ENCODE measurements around the gene PHYKPL.
"Not testable (repeated sequence)": the region's sequence is repeated elsewhere in the genome, so short reads cannot be mapped to it uniquely, and the experiment has no call there.

Gene PHYKPL

GRCh38 chr5:178205749-178206047, 26.9 kb downstream of the PHYKPL start:
- DNase-seq, result no peak

DNA sequence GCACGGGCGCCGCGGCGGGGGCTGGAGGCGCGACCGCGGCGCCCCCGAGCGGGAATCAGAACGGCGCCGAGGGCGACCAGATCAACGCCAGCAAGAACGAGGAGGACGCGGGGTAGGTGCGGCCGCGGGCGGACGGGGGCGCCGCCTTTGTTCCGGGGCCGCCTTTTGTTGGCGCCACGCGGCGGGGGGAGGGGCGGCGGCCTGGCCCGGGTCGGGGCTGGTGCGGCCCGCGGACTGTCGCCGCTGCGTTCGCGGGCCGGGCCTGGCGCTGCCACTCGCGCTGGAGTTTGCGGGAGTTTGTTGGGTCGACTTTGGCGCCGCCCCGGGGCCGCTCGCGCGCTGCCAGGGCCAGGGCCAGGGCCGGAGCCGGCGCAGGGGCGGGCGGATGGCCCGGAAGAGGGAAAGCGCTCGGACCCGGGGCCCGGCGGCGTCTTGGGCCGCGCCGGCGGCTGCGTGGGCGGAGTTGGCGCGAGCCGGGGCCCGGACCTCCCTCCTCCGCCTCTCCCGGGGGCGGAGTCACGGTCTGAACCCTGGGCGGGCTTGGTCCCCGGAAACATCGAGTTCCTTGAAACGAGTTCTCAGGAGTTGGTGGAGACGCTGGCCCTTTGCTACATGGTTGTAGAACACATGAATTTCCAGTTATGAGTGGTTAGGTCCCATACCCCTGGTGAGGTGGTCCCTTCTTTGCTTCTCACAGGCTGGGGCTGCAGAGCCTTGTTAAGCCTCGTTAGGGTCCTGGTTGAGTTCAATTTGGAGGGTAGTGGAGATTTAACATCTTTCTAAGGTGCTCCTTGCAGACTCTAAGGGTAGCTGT, 27.5 kb downstream of the PHYKPL start:
- peak; percentile 74 for DNase-seq

DNA sequence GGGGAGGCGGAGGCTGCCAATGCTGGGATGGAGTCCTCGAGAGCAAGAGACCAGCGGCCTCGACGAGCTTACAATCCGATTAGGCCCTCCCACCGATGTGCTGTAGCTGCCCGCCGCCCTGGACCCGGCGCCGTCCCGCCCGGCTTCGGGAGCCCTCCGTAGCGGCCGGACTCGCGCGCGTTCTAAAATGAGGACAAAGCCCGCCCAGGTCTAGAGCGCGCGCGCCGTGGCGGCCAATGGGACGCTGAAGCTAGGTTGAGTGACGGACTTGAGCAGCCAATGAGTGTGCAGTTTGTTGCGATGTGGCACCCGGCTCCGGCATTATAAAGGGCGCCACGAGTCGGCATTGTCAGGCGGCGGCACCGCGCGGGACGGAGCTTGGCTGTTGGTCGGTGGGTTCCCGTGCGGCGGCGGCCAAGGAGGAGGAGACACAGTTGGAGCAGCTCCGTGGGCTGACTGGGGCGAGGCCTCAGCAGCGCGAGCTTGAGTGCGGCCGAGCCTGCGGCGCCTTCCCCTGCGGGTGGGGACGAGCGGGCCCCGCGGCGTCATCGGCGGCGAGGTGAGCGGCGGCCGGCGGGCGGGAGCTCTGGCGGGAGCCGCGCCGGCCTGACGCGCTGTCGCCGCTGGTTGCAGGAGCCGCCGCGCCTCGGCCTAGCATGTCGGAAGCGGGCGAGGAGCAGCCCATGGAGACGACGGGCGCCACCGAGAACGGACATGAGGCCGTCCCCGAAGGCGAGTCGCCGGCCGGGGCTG, 28.2 kb downstream of the PHYKPL start, which contains the start of gene HNRNPAB:
HNRNPAB (plus strand) TSS at position 352 of the 753 bp plus-strand sequence; CDS start at position 657, 305 bp downstream.
- peak; percentile 96 for DNase-seq

- DNase-seq, result no peak
Observed at GRCh38 chr5:178203670-178204181, 28.9 kb downstream of the PHYKPL start.

GRCh38 chr5:178202541-178202940, 30.1 kb downstream of the PHYKPL start:
- DNase-seq, result no peak

GRCh38 chr5:178201927-178202235, 30.7 kb downstream of the PHYKPL start:
- DNase-seq, result no peak

DNA sequence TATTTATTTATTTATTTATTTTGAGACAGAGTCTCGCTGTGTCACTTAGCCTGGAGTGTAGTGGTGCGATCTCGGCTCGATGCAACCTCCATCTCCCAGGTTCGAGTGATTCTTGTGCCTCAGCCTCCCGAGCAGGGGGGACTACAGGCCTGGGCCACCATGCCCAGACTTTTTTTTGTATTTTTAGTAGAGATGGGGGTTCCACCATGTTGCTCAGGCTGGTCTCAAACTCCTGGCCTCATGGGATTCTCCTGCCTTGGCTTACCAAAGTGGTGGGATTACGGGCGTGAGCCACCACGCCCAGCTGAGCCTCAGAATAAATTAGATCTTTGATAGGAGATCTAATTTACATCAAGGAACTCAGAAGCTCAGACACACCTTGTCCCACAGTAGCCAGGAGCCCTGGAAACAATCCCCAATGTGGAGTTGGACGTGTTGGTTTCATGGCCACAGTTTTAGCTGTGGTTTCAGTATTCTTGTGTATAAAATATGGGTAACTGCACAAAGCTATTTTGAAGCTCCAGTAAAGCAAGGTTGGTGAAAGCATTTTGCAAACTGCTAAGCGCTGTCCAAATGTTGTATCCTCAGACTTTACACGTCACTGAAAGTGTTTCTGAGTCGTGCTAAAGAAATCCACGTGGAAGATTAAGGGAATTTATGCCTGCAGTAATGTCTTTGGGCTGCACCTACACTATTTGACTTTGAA, 31.2 kb downstream of the PHYKPL start:
- peak; percentile 30 for DNase-seq

GRCh38 chr5:178199581-178200434, 32.8 kb downstream of the PHYKPL start:
- no peak for DNase-seq

GRCh38 chr5:178198706-178199105, 33.9 kb downstream of the PHYKPL start:
- DNase-seq, result no peak

DNA sequence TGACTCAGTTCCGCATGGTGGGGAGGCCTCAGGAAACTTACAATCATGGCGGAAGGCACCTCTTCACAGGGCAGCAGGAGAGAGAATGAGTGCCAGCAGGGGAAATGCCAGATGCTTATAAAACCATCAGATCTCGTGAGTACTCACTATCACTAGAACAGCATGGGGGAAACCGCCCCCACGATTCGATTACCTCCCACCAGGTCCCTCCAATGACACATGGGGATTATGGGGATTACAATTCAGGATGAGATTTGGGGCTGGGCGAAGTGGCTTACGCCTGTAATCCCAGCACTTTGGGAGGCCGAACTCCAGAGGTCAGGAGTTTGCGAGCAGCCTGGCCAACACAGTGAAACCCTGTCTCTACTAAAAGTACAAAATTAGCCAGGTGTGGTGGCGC, 34.5 kb downstream of the PHYKPL start:
- DNase-seq, result not testable (repeated sequence)

- no peak for DNase-seq
Observed at GRCh38 chr5:178196986-178197385, 35.6 kb downstream of the PHYKPL start.

DNA sequence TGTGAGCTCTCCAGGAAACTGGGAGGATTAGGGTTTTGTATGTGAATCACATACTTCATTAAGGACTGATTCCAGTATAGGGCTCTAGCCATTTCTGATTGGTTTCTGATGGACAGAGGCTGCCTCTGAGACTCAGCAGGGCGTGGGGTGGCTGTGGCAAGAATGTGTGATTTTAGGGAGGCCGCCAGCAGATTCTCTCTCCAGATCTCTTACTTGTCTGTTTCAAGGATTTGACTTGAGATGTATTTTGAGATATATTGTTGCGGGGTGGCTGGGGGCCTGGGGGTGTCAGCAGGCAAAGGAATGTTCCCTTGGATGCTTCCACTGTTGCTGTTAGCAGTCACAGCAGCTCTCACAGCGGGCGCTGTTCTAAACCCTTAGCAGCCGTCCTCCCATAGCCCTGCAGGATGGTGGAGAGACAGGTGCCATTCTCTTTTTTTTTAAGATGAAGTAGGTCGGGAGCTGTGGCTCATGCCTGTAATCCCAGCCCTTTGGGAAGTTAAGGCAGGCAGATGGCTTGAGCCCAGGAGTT, 36.3 kb downstream of the PHYKPL start:
- no peak for DNase-seq

- DNase-seq, result no peak
Observed at GRCh38 chr5:178194026-178194425, 38.6 kb downstream of the PHYKPL start.

GRCh38 chr5:178193251-178193809, 39.3 kb downstream of the PHYKPL start:
- DNase-seq, result no peak

GRCh38 chr5:178192787-178193186, 39.8 kb downstream of the PHYKPL start:
- no peak for DNase-seq

DNA sequence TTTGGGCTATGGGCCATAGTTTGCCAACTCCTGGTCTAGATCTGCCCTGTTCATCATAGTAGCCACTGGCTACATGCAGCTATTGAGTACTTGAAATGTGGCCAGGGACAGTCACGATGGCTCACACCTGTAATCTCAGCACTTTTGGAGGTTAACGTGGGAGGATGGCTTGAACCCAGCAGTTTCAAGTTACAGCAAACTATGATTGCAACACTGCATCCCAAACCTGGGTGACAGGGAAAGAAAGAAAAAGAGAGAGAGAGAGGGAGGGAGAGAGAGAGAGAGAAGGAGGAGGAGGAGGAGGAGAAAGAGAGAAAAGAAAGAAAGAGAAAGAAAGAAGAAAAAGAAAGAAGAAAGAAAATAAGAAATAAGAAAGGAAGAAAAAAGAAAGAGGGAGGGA, 40.4 kb downstream of the PHYKPL start:
- no peak for DNase-seq

DNA sequence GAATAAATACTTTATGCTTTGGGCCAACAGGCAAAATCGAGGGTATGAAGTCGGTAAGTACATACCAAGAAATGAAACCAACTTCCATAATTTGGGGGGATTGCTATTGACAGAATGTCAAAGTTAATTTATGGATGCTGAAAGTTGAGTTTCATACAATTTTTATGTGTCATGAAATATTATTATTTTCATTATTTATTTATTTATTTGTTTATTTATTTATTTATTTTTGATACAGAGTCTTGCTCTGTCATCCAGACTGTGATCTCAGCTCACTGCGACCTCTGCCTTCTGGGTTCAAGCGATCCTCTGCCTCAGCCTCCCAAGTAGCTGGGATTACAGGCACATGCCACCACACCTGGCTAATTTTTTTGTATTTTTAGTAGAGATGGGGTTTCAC, 40.9 kb downstream of the PHYKPL start:
- no peak for DNase-seq

DNA sequence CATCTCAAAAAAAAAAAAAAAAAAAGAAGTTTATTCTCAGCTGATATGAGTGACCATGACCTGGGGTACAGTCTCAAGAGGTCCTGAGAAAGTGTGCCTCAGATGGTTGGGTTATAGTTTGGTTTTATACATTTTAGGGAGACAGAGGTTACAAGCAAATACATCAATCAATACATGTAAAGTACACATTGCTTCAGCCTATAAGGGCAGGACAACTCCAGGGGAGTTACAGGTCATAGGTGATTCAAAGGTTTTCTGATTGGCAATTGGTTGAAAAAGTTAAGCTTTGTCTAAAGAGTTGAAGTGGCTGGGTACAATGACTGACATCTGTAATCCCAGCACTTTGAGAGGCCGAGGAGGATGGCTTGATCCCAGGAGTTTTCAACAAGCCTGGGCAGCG, 43.2 kb downstream of the PHYKPL start:
- no peak for DNase-seq

GRCh38 chr5:178187014-178187413, 45.6 kb downstream of the PHYKPL start, which contains the start of gene GMCL2:
TSS of gene GMCL2 (minus strand) at chr5:178187371. CDS start at chr5:178187299, 72 bp downstream.
- DNase-seq, result no peak

- peak; percentile 73 for DNase-seq
Observed at GRCh38 chr5:178186427-178186826, 46.2 kb downstream of the PHYKPL start.

DNA sequence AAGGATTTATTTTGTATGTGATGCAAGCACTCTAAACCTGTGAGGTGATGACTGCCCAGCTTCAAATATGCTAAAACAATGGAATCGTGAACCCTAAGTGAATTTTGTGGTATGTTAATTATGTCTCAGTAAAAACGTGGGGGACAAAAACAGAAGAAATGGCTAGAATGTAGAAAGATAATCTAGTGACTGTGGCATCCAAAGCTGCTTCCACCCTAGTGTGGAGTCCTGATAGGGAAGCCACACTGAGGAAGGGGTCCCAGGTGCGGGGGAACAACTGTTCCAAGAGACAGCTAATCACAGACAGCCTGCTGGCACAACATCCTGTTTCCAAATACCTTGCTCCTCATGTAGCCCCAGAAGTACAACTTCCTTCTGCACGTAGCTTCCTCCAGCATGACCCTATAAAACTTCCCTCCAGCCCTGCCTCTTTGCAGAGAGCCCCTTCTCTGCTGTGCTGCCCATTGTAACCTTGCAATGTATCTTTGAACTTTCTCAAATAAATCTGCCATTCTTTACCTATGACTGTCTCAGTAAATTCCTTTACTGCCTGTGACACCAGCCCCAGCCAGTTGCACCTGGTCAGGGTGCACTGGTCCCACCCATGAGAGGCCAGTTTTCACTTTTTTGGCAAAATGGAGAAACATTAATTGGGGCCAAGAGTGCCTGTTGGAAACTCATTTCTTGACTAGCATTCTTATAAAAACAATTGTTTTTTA, 50.3 kb downstream of the PHYKPL start:
- no peak for DNase-seq

Measured in fibroblast of skin of abdomen (primary cell).